HepG2 (cell line): ENCODE results near the gene MTHFD2L.

ENCODE experiments used
- MED13 ChIP-seq: sonication (generic); formaldehyde crosslinking; IDR thresholded peaks from 2 replicates; pipeline ENCODE4 v1.5.0; 2020; ENCODE audit warnings: missing genetic modification reagents
- NCOA5 ChIP-seq: sonication (generic); formaldehyde crosslinking; IDR thresholded peaks from 2 replicates; pipeline ENCODE4 v1.4.0; 2020; ENCODE audit warnings: missing genetic modification reagents
- NFIC ChIP-seq: IDR thresholded peaks from 2 replicates; pipeline ENCODE4 v1.6.1; 2012; ENCODE audit warnings: mild to moderate bottlenecking, low read length, inconsistent platforms
- POLR2AphosphoS2 ChIP-seq: IDR thresholded peaks from 2 replicates; pipeline ENCODE4 v1.6.1; 2011; ENCODE audit warnings: low read depth, low read length, improper control_type of control experiment
- ZFP37 ChIP-seq: sonication (generic); formaldehyde crosslinking; IDR thresholded peaks from 2 replicates; pipeline ENCODE4 v1.4.0; 2020; ENCODE audit warnings: missing genetic modification reagents, borderline replicate concordance
- ZNF317 ChIP-seq: sonication (generic); formaldehyde crosslinking; IDR thresholded peaks from 2 replicates; pipeline ENCODE4 v1.5.0; 2020; ENCODE audit warnings: mild to moderate bottlenecking, missing genetic modification reagents
- TF ChIP-seq, protein P1 (sequence below): sonication (generic); formaldehyde crosslinking; IDR thresholded peaks from 2 replicates; pipeline ENCODE4 v1.4.0; 2020; ENCODE audit warnings: missing genetic modification reagents
- TF ChIP-seq, protein P2 (sequence below): sonication (generic); formaldehyde crosslinking; IDR thresholded peaks from 2 replicates; pipeline ENCODE4 v1.5.0; 2020; ENCODE audit warnings: mild to moderate bottlenecking, missing genetic modification reagents, moderate library complexity

DNA sequence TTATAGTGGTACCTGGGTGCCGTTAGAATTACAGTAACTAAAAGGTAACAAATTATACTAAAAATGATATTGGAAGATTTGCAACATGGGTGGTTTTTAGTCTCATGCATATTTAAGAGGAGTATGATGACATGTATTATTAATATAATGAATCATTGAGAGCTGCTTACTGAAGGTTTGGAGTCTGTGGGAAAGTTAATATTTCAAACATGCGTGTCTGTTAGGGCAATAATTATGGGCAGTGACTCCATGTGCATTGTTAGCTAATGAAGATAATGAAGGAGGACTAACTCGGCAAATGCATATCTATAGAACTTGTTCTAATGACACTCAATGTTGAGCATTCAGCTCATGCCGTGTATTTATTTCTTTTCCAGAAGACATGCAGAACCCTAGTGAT lies 47.1 kb downstream of the MTHFD2L start:
- TF ChIP-seq ZFP37, result no peak
- TF ChIP-seq, protein P1, sequence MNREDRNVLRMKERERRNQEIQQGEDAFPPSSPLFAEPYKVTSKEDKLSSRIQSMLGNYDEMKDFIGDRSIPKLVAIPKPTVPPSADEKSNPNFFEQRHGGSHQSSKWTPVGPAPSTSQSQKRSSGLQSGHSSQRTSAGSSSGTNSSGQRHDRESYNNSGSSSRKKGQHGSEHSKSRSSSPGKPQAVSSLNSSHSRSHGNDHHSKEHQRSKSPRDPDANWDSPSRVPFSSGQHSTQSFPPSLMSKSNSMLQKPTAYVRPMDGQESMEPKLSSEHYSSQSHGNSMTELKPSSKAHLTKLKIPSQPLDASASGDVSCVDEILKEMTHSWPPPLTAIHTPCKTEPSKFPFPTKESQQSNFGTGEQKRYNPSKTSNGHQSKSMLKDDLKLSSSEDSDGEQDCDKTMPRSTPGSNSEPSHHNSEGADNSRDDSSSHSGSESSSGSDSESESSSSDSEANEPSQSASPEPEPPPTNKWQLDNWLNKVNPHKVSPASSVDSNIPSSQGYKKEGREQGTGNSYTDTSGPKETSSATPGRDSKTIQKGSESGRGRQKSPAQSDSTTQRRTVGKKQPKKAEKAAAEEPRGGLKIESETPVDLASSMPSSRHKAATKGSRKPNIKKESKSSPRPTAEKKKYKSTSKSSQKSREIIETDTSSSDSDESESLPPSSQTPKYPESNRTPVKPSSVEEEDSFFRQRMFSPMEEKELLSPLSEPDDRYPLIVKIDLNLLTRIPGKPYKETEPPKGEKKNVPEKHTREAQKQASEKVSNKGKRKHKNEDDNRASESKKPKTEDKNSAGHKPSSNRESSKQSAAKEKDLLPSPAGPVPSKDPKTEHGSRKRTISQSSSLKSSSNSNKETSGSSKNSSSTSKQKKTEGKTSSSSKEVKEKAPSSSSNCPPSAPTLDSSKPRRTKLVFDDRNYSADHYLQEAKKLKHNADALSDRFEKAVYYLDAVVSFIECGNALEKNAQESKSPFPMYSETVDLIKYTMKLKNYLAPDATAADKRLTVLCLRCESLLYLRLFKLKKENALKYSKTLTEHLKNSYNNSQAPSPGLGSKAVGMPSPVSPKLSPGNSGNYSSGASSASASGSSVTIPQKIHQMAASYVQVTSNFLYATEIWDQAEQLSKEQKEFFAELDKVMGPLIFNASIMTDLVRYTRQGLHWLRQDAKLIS, result no peak
- TF ChIP-seq, protein P2, sequence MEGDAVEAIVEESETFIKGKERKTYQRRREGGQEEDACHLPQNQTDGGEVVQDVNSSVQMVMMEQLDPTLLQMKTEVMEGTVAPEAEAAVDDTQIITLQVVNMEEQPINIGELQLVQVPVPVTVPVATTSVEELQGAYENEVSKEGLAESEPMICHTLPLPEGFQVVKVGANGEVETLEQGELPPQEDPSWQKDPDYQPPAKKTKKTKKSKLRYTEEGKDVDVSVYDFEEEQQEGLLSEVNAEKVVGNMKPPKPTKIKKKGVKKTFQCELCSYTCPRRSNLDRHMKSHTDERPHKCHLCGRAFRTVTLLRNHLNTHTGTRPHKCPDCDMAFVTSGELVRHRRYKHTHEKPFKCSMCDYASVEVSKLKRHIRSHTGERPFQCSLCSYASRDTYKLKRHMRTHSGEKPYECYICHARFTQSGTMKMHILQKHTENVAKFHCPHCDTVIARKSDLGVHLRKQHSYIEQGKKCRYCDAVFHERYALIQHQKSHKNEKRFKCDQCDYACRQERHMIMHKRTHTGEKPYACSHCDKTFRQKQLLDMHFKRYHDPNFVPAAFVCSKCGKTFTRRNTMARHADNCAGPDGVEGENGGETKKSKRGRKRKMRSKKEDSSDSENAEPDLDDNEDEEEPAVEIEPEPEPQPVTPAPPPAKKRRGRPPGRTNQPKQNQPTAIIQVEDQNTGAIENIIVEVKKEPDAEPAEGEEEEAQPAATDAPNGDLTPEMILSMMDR (CRISPR knock-in tag), result no peak
- no peak for TF ChIP-seq POLR2AphosphoS2
- no peak for TF ChIP-seq MED13 (CRISPR knock-in tag)
- TF ChIP-seq ZNF317 (CRISPR knock-in tag), result no peak
- TF ChIP-seq NFIC, result no peak
- no peak for TF ChIP-seq NCOA5 (CRISPR knock-in tag)
